ENCODE results near the gene TBCK.
"Not testable (repeated sequence)": the region's sequence is repeated elsewhere in the genome, so short reads cannot be mapped to it uniquely, and the experiment has no call there.

DNA sequence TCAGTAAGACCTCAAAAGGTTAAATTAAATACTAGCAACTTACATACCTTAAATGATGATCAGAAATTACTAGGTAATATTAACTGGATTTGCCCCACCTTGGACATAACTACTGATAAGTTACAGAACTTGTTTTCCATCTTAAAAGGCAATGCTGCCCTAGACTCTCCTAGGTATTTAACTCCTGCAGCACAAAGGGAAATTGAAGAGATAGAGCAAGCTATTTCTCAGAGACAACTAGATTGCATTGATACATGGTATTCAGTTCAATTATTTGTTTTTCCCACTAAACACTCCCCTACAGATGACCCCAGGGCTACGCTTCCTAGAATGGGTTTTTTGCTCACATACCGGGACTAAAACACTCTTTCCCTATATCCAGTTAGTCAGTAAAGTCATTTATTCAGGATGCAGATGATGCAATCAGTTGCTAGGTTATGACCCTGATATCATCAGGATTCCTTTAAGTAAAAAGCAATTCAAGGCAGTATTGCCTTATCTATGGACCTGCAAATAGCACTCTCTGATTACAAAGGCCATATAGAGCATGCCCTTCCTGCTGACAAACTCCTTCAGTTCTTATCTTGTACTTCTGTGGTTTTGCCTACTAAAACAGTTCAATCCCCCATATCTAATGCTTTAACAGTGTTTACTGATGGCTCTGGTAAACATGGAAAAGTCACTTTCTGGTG lies 204.1 kb downstream of the TBCK start:
- not testable (repeated sequence) for TF ChIP-seq EZH2 (IDR thresholded peaks at IDR 0.05; ENCODE audit: low read depth, unreplicated experiment); CREB1 (CRISPR knock-in tag; IDR thresholded peaks at IDR 0.05; ENCODE audit: low read depth); CTCF (conservative IDR thresholded peaks at IDR 0.05; ENCODE audit: low read depth in 2 of 2); REST (IDR thresholded peaks at IDR 0.05; ENCODE audit: unreplicated experiment); POLR2AphosphoS5 (IDR thresholded peaks at IDR 0.05; ENCODE audit: low read depth); EZH2phosphoT487 (IDR thresholded peaks at IDR 0.05; ENCODE audit: unreplicated experiment); JUNB (IDR thresholded peaks at IDR 0.05; ENCODE audit: unreplicated experiment)

Data from GM23338 (cell line).